HEK293T (cell line): ENCODE data around the gene METTL24.

Source experiments
- CTCF ChIA-PET: fragments of 350-600 bp; formaldehyde crosslinking; extraction: SDS; loops from one replicate; lab custom pipeline; 2021; ENCODE audit warnings: antibody characterized with exemption, inconsistent platforms; lab: Yijun Ruan, JAX
- POLR2A ChIA-PET: fragments of 350-600 bp; formaldehyde crosslinking; extraction: SDS; loops from one replicate; lab custom pipeline; 2020; ENCODE audit warnings: antibody characterized with exemption, inconsistent platforms; lab: Yijun Ruan, JAX
- DNase-seq: peaks from one replicate; pipeline ENCODE4 v3.0.0; 2012; ENCODE audit warnings: mixed read lengths; ENCODE audit errors: extremely low spot score
- ARNT ChIP-seq: fragments of 450-650 bp; IDR thresholded peaks from 2 replicates; pipeline ENCODE4 v1.6.1; 2017; ENCODE audit warnings: mild to moderate bottlenecking
- BHLHE40 ChIP-seq: fragments of 450-650 bp; IDR thresholded peaks from 2 replicates; pipeline ENCODE4 v1.6.1; 2016; ENCODE audit warnings: mild to moderate bottlenecking, moderate library complexity, borderline replicate concordance
- CTBP1 ChIP-seq: fragments of 450-650 bp; IDR thresholded peaks from 2 replicates; pipeline ENCODE4 v1.6.1; 2016; ENCODE audit warnings: borderline replicate concordance
- ELF4 ChIP-seq: fragments of 450-650 bp; IDR thresholded peaks from 2 replicates; pipeline ENCODE4 v1.6.1; 2017; ENCODE audit warnings: antibody characterized with exemption
- FOXA1 ChIP-seq: fragments of 450-650 bp; IDR thresholded peaks from 2 replicates; pipeline ENCODE4 v1.6.1; 2016; ENCODE audit warnings: mild to moderate bottlenecking
- FOXK2 ChIP-seq: fragments of 450-650 bp; IDR thresholded peaks from 2 replicates; pipeline ENCODE4 v1.6.1; 2016; ENCODE audit warnings: mild to moderate bottlenecking
- FOXM1 ChIP-seq: fragments of 450-650 bp; IDR thresholded peaks from 2 replicates; pipeline ENCODE4 v1.6.1; 2017; ENCODE audit warnings: mild to moderate bottlenecking, borderline replicate concordance
- HDGF ChIP-seq: fragments of 450-650 bp; IDR thresholded peaks from 2 replicates; pipeline ENCODE4 v1.6.1; 2017; ENCODE audit warnings: antibody characterized with exemption, borderline replicate concordance
- L3MBTL2 ChIP-seq: fragments of 450-650 bp; conservative IDR thresholded peaks from 2 replicates; pipeline ENCODE4 v1.6.1; 2016; ENCODE audit warnings: mild to moderate bottlenecking
- LEF1 ChIP-seq: fragments of 450-650 bp; IDR thresholded peaks from 2 replicates; pipeline ENCODE4 v1.6.1; 2017; ENCODE audit warnings: mild to moderate bottlenecking, borderline replicate concordance
- NFRKB ChIP-seq: fragments of 450-650 bp; IDR thresholded peaks from 2 replicates; pipeline ENCODE4 v1.6.1; 2016; ENCODE audit warnings: mild to moderate bottlenecking, moderate library complexity
- SP1 ChIP-seq: fragments of 450-650 bp; IDR thresholded peaks from 2 replicates; pipeline ENCODE4 v1.6.1; 2017
- SUZ12 ChIP-seq: fragments of 450-650 bp; IDR thresholded peaks from 2 replicates; pipeline ENCODE4 v1.6.1; 2016; ENCODE audit warnings: mild to moderate bottlenecking
- TARDBP ChIP-seq: fragments of 450-650 bp; IDR thresholded peaks from 2 replicates; pipeline ENCODE4 v1.6.1; 2016
- ZNF384 ChIP-seq: fragments of 450-650 bp; IDR thresholded peaks from 2 replicates; pipeline ENCODE4 v1.6.1; 2016
- TF ChIP-seq, protein P1 (sequence below): fragments of 450-650 bp; IDR thresholded peaks from 2 replicates; pipeline ENCODE4 v1.6.1; 2016

Gene METTL24

DNA sequence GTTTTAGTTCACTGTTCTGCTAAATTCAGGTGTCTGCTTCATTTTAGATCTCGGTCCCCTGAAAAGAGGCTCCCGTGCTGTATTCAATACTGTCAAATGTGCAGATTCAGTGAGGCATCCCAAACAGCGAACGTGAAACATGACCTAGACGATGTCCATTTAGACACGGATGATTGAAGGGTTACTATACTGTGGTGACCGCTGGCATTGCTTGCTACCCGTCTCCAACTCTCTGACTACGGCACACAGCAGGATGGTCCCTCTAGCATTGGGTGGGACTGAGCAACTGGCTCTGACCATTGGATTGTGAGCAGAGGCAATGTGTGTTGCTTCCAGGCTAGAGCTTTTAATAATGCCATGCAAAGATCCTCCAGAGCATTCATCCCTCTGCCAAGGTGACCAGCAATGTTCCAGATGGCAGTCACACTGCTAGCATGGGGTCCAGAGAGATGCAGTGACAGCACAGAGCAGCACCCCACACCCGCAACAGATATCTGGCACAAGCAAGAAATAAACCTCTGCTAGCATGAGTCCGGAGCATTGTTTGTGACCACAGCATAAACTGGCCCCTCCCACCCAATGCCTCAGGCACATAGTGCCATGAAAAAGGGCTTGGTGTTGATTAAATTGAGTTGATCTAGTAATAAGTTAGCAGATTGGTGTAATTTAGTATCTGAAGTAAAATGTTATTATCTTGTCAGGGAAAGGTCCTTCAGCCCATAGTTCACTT lies 9.0 kb downstream of the METTL24 start:
- TF ChIP-seq ELF4 (no peak), CTBP1 (no peak), FOXM1 (no peak), NFRKB (no peak), SUZ12 (no peak), FOXA1 (no peak), HDGF (no peak), ZNF384 (no peak), L3MBTL2 (no peak), LEF1 (no peak), BHLHE40 (no peak), FOXK2 (no peak), SP1 (no peak), ARNT (no peak), TARDBP (no peak)
- TF ChIP-seq, protein P1, sequence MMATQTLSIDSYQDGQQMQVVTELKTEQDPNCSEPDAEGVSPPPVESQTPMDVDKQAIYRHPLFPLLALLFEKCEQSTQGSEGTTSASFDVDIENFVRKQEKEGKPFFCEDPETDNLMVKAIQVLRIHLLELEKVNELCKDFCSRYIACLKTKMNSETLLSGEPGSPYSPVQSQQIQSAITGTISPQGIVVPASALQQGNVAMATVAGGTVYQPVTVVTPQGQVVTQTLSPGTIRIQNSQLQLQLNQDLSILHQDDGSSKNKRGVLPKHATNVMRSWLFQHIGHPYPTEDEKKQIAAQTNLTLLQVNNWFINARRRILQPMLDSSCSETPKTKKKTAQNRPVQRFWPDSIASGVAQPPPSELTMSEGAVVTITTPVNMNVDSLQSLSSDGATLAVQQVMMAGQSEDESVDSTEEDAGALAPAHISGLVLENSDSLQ = no peak
- CTCF ChIA-PET = no interaction called here
- DNase-seq = no peak
- POLR2A ChIA-PET = no interaction called here

DNA sequence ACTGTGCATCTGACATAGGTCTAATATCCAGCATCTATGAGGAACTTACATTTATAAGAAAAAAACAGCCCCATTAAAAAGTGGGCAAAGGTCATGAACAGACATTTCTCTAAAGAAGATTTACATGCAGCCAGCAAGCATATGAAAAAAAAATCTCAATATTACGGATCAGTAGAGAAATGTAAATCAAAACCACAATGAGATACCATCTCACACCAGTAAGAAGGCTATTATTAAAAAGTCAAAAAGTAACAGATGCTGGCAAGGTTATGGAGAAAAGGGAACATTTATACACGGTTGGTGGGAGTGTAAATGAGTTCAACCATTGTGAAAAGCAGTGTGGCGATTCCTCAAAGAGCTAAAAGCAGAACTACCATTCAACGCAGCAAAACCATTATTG lies 13.1 kb downstream of the METTL24 start:
- TF ChIP-seq L3MBTL2 (no peak), FOXA1 (no peak), NFRKB (no peak), CTBP1 (no peak), ARNT (no peak), SUZ12 (no peak), SP1 (no peak), LEF1 (no peak), HDGF (no peak), ELF4 (no peak), BHLHE40 (no peak), TARDBP (no peak)
- TF ChIP-seq, protein P1 = no peak
- CTCF ChIA-PET = interaction anchor here (0.9 kb wide), 1 partner anchor 10 kb away, joined by 3 read pairs; no protein-coding TSS in a partner anchor
- no peak for DNase-seq
- POLR2A ChIA-PET = no interaction called here

DNA sequence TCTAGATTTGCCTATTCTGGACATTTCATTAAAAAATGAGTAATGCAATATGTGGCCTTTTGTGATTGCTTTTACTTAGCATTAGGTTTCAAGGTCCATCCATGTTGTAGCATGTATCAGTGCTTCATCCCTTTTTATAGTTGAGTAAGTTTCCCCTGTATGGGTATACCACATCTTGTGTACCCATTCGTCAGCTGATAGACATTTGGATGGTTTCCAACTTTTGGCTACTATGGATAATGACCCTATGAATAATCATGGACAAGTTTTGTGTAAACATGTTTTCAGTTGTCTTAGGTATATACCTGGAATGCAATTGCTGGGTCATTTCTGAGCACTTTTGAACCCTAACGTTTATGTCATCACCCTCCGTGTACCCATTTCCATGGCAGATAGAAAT lies 15.4 kb downstream of the METTL24 start:
- TF ChIP-seq CTBP1 = no peak
- TF ChIP-seq, protein P1 = no peak
- TF ChIP-seq ZNF384 = no peak
- no peak for TF ChIP-seq ELF4
- TF ChIP-seq TARDBP = no peak
- DNase-seq = no peak
- CTCF ChIA-PET = interaction anchor here (1.4 to 1.9 kb wide), 2 partner anchors 11 to 14 kb away, joined by 4 to 7 read pairs; no protein-coding TSS in a partner anchor
- POLR2A ChIA-PET = no interaction called here

DNA sequence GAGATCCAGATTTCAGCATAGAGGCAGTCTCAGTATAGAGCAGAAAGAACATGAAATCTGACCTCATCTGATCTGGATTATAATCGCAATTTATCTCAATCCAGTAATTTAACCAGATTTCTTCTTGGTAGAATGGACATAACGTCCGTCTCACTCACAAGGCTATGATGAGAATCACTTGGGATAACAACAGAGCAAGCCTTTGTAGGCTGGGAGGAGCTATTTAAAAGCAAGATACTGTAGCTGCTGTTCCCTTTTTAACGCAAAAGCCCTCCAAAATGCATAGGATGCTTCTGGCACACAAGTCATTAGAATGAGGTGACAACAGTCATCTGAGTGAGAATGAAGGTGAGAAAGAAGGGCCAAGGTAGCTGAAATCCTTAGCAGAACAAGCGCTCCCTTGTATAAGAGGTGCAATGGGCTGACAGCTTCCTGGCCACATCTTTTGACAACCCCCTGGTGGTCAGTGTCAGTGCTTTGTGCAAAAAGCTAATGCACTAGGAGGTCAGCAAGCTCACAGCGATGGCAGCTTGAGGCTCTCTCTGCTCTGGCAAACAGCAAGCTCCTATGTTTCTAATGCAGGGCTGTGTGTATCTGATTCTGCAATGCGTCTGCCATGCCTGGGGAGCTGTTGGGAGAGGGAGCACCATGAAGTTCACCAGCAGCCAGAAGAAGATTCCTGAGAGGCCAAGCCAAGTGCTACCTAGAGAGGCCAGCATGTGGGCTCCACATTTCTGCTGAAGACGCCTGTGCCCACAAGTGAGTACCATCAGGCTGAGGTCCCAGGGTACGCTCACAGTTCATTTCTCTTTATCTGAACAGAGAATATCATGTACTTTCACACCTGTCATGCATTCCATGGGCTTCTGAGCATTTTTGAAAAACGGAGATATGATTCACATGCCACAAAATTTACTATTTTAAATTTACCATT lies 16.2 kb downstream of the METTL24 start:
- peak; percentile 70 for DNase-seq
- ChIA-PET CTCF (interaction anchor here (0.5 to 1.9 kb wide), 11 partner anchors 10 to 162 kb away, joined by 3 to 11 read pairs (median 4); partner anchors contain the start of genes CDC40 and WASF1), POLR2A (interaction anchor here (0.8 to 1.3 kb wide), 3 partner anchors 10 to 163 kb away, joined by 3 to 4 read pairs (median 3); partner anchors contain the start of gene WASF1)
- TF ChIP-seq L3MBTL2 = no peak
- TF ChIP-seq, protein P1 = peak; percentile 21; the same call in 1 of the 2 replicates

- ChIA-PET CTCF (interaction anchor here (0.6 to 1.6 kb wide), 5 partner anchors 9 to 27 kb away, joined by 3 to 11 read pairs (median 5); no protein-coding TSS in a partner anchor), POLR2A (interaction anchor here (0.8 to 1.3 kb wide), 2 partner anchors 10 to 161 kb away, joined by 3 to 4 read pairs; partner anchors contain the start of gene WASF1)
- no peak for TF ChIP-seq HDGF
- no peak for TF ChIP-seq SP1
- TF ChIP-seq CTBP1 = no peak
- TF ChIP-seq FOXA1 = no peak
- TF ChIP-seq BHLHE40 = no peak
- no peak for TF ChIP-seq ARNT
- TF ChIP-seq L3MBTL2 = no peak
- TF ChIP-seq LEF1 = no peak
- no peak for DNase-seq
Measured at GRCh38 chr6:110341067-110341466, 17.1 kb downstream of the METTL24 start.
